Neuronal stem cell (in vitro differentiated cells): ENCODE data around the gene CABP7.

Source experiments
- DNase-seq: peaks from one replicate; pipeline ENCODE4 v3.0.0-alpha.2; 2013; ENCODE audit warnings: low spot score
- H2AFZ ChIP-seq: one replicate; pipeline ENCODE4 v1.6.1; 2013; ENCODE audit warnings: mild to moderate bottlenecking, low read length, inconsistent platforms
- H2AK5ac ChIP-seq: 2 replicates; pipeline ENCODE4 v1.6.1; 2013; ENCODE audit warnings: low read depth, mild to moderate bottlenecking, inconsistent platforms, low read length, moderate library complexity, mixed read lengths
- H2BK120ac ChIP-seq: 2 replicates; pipeline ENCODE4 v1.6.1; 2013; ENCODE audit warnings: low read depth, mild to moderate bottlenecking, inconsistent platforms, low read length, moderate library complexity, mixed read lengths
- H2BK12ac ChIP-seq: one replicate; pipeline ENCODE4 v1.6.1; 2013; ENCODE audit warnings: low read length, inconsistent platforms
- H2BK15ac ChIP-seq: 2 replicates; pipeline ENCODE4 v1.6.1; 2013; ENCODE audit warnings: mild to moderate bottlenecking, low read length, inconsistent platforms, mixed read lengths
- H2BK5ac ChIP-seq: one replicate; pipeline ENCODE4 v1.6.1; 2013; ENCODE audit warnings: inconsistent platforms, mild to moderate bottlenecking, low read length, moderate library complexity
- H3K14ac ChIP-seq: one replicate; pipeline ENCODE4 v1.6.1; 2013; ENCODE audit warnings: low read length, inconsistent platforms
- H3K18ac ChIP-seq: 2 replicates; pipeline ENCODE4 v1.6.1; 2013; ENCODE audit warnings: low read length, inconsistent platforms
- H3K23ac ChIP-seq: 2 replicates; pipeline ENCODE4 v1.6.1; 2013; ENCODE audit warnings: low read depth, mild to moderate bottlenecking, mixed read lengths, low read length, inconsistent platforms; ENCODE audit not compliant: poor library complexity
- H3K27ac ChIP-seq: replicated peaks from 3 replicates; pipeline ENCODE4 v1.5.1; 2013; ENCODE audit warnings: low read length, inconsistent platforms
- H3K27me3 ChIP-seq, 3 experiments: 2 replicates each; pipeline ENCODE4 v1.6.1; 2013; ENCODE audit warnings: low read length in 3 of 3, mild to moderate bottlenecking in 2 of 3, inconsistent platforms in 1 of 3, low read depth in 1 of 3, mixed read lengths in 1 of 3, moderate library complexity in 1 of 3; ENCODE audit not compliant: control insufficient read depth in 3 of 3, insufficient read depth in 3 of 3
- H3K36me3 ChIP-seq, 2 donors: replicated peaks in 1 of 2; 2 replicates each; pipeline ENCODE4 v1.6.1; 2013; ENCODE audit warnings: low read length in 2 of 2; ENCODE audit not compliant: control insufficient read depth in 2 of 2, insufficient read depth in 2 of 2
- H3K4ac ChIP-seq: 2 replicates; pipeline ENCODE4 v1.6.1; 2013; ENCODE audit warnings: inconsistent platforms, mild to moderate bottlenecking, low read length, moderate library complexity
- H3K4me1 ChIP-seq, 2 donors: 1 replicate in 1 of 2; 2 replicates in 1 of 2; pipeline ENCODE4 v1.6.1; 2013; ENCODE audit warnings: low read length in 2 of 2, low read depth in 1 of 2; ENCODE audit not compliant: control insufficient read depth in 2 of 2, insufficient read depth in 1 of 2
- H3K4me2 ChIP-seq: one replicate; pipeline ENCODE4 v1.6.1; 2013; ENCODE audit warnings: mild to moderate bottlenecking, low read length, inconsistent platforms; ENCODE audit not compliant: insufficient read depth, poor library complexity, severe bottlenecking
- H3K4me3 ChIP-seq, 2 donors: 2 replicates each; pipeline ENCODE4 v1.5.1; 2013; ENCODE audit warnings: low read length in 2 of 2, mild to moderate bottlenecking in 2 of 2, inconsistent platforms in 1 of 2, moderate library complexity in 1 of 2
- H3K79me1 ChIP-seq: one replicate; pipeline ENCODE4 v1.6.1; 2013; ENCODE audit warnings: low read depth, mild to moderate bottlenecking, inconsistent platforms, low read length, moderate library complexity
- H3K9ac ChIP-seq: one replicate; pipeline ENCODE4 v1.6.1; 2013; ENCODE audit warnings: mild to moderate bottlenecking, low read depth, low read length, inconsistent platforms; ENCODE audit not compliant: poor library complexity
- H3K9me3 ChIP-seq, 2 donors: replicated peaks in 1 of 2; 2 replicates each; pipeline versions ENCODE3 to v1.6.1; 2013; ENCODE audit warnings: low read length in 2 of 2, mild to moderate bottlenecking in 2 of 2, inconsistent platforms in 1 of 2, low read depth in 1 of 2, mixed read lengths in 1 of 2, moderate library complexity in 1 of 2; ENCODE audit not compliant: control insufficient read depth in 2 of 2, insufficient read depth in 1 of 2
- H4K8ac ChIP-seq: one replicate; pipeline ENCODE4 v1.6.1; 2013; ENCODE audit warnings: low read depth, mild to moderate bottlenecking, inconsistent platforms, low read length, moderate library complexity
- H4K91ac ChIP-seq: one replicate; pipeline ENCODE4 v1.6.1; 2013; ENCODE audit warnings: low read length, low read depth, mild to moderate bottlenecking, inconsistent platforms; ENCODE audit not compliant: poor library complexity
- WGBS, 2 donors: extraction: QIAGEN DNeasy Blood & Tissue Kit; methylation state at CpG; one replicate each; pipeline ENCODE4 v1.1.7; 2013; ENCODE audit warnings: missing lambda C conversion rate in 2 of 2, mixed read lengths in 1 of 2; ENCODE audit not compliant: insufficient read length in 2 of 2, insufficient replicate concordance in 1 of 2; ENCODE audit errors: extremely low coverage in 2 of 2; 5-methylcytosine and 5-hydroxymethylcytosine counted together

Gene CABP7

GRCh38 chr22:29679316-29679715, 40.5 kb upstream of the CABP7 start:
- Histone ChIP-seq H3K9me3 (no peaks in the 10 kb centered on the region), H3K79me1 (no peaks in the 10 kb centered on the region), H3K4me1 (no peaks in the 10 kb centered on the region), H2BK120ac (no peak overlapping the region), H4K91ac (no peak overlapping the region), H3K18ac (no peak overlapping the region), H3K14ac (no peak overlapping the region), H3K23ac (no peak overlapping the region), H3K4me2 (no peak overlapping the region), H2BK12ac (no peak overlapping the region), H3K4me3 (no peak overlapping the region), H2BK15ac (no peak overlapping the region), H3K9ac (no peak overlapping the region), H2AK5ac (no peak overlapping the region), H3K36me3 (peaks cover 23 to 96% of the 10 kb centered on the region in 2 donors), H2BK5ac (no peak overlapping the region), H3K27ac (no peak overlapping the region), H4K8ac (no peak overlapping the region), H3K27me3 (no peaks in the 10 kb centered on the region), H3K4ac (no peak overlapping the region), H2AFZ (no peak overlapping the region)
- DNase-seq: no peak
- no CpG with 5 or more reads among the region's 1 CpG for WGBS, 2 donors

GRCh38 chr22:29683536-29683935, 36.3 kb upstream of the CABP7 start:
- Histone ChIP-seq H2BK12ac (no peak overlapping the region), H3K79me1 (no peaks in the 10 kb centered on the region), H3K27me3 (no peaks in the 10 kb centered on the region), H3K14ac (no peak overlapping the region), H3K4me2 (no peak overlapping the region), H2BK5ac (no peak overlapping the region), H2BK120ac (no peak overlapping the region), H3K23ac (no peak overlapping the region), H3K9me3 (no peaks in the 10 kb centered on the region), H3K18ac (no peak overlapping the region), H3K9ac (no peak overlapping the region), H3K27ac (no peak overlapping the region), H3K4me3 (no peak overlapping the region), H3K4me1 (peaks cover 2 to 3% of the 10 kb centered on the region in 2 donors), H3K4ac (no peak overlapping the region), H3K36me3 (peaks cover 11 to 66% of the 10 kb centered on the region in 2 donors), H2AFZ (no peak overlapping the region), H2BK15ac (no peak overlapping the region), H4K8ac (no peak overlapping the region), H4K91ac (no peak overlapping the region), H2AK5ac (no peak overlapping the region)
- WGBS, 2 donors: no CpG with 5 or more reads among the region's 4 CpGs
- DNase-seq: no peak

GRCh38 chr22:29684244-29684643, 35.6 kb upstream of the CABP7 start:
- no peak overlapping the region for H3K23ac ChIP-seq
- H2AK5ac ChIP-seq: no peak overlapping the region
- no peaks in the 10 kb centered on the region for H3K9me3 ChIP-seq
- H3K27me3 ChIP-seq: no peaks in the 10 kb centered on the region
- H3K36me3 ChIP-seq: peaks cover 4 to 59% of the 10 kb centered on the region in 2 donors
- H2AFZ ChIP-seq: no peak overlapping the region
- H3K27ac ChIP-seq: no peak overlapping the region
- DNase-seq: no peak
- no peak overlapping the region for H3K18ac ChIP-seq
- no peak overlapping the region for H3K4ac ChIP-seq
- no peak overlapping the region for H2BK15ac ChIP-seq
- H4K91ac ChIP-seq: no peak overlapping the region
- no peak overlapping the region for H3K14ac ChIP-seq
- H3K79me1 ChIP-seq: no peaks in the 10 kb centered on the region
- H3K4me3 ChIP-seq: no peak overlapping the region
- H2BK120ac ChIP-seq: no peak overlapping the region
- peaks cover 4 to 5% of the 10 kb centered on the region in 2 donors for H3K4me1 ChIP-seq
- H2BK12ac ChIP-seq: no peak overlapping the region
- no peak overlapping the region for H4K8ac ChIP-seq
- no CpG with 5 or more reads among the region's 4 CpGs for WGBS, 2 donors
- H3K4me2 ChIP-seq: no peak overlapping the region
- H3K9ac ChIP-seq: no peak overlapping the region
- H2BK5ac ChIP-seq: no peak overlapping the region

GRCh38 chr22:29689206-29689879, 30.5 kb upstream of the CABP7 start:
- H3K4me1 ChIP-seq: peaks cover 16 to 25% of the 10 kb centered on the region in 2 donors
- no CpG with 5 or more reads among the region's 5 CpGs for WGBS, 2 donors

More at GRCh38 chr22:29689206-29689879, 30.5 kb upstream of the CABP7 start:
- Histone ChIP-seq H3K36me3 (peaks cover 3 to 34% of the 10 kb centered on the region in 2 donors), H3K4ac (no peak overlapping the region), H2BK15ac (no peak overlapping the region), H3K4me3 (no peak overlapping the region), H3K18ac (no peak overlapping the region), H2AK5ac (no peak overlapping the region), H2BK12ac (no peak overlapping the region), H3K9me3 (no peaks in the 10 kb centered on the region), H2BK5ac (no peak overlapping the region), H4K91ac (no peak overlapping the region), H3K27me3 (no peaks in the 10 kb centered on the region), H2AFZ (peak overlapping the region; percentile 41), H4K8ac (no peak overlapping the region), H3K79me1 (no peaks in the 10 kb centered on the region), H2BK120ac (no peak overlapping the region), H3K23ac (no peak overlapping the region), H3K27ac (peak overlapping the region; percentile 82), H3K4me2 (no peak overlapping the region), H3K14ac (no peak overlapping the region), H3K9ac (no peak overlapping the region)
- DNase-seq: no peak
